Thoracic aorta (tissue), 2 donors: Measurements from ENCODE around the gene DOC2A. TPM values are rescaled to one million over a fixed set of nuclear protein-coding genes. Genes with fewer than 3 reads are reported as not detected.

Experiments
- ATAC-seq: fragments of 150-250 bp; one replicate; pipeline ENCODE4 v1.8.0; 2017; ENCODE audit warnings: low read depth; ENCODE audit not compliant: insufficient number of reproducible peaks, low FRiP score
- DNase-seq: peaks from one replicate; pipeline ENCODE4 v3.0.0-alpha.2; 2020; ENCODE audit warnings: low spot score
- H3K27ac ChIP-seq, 2 donors: fragments of 200-600 bp; sonication (generic); 1 replicate in 1 of 2; 2 replicates in 1 of 2; pipeline ENCODE4 v1.5.1; 2016; ENCODE audit warnings: mild to moderate bottlenecking in 2 of 2, moderate library complexity in 2 of 2
- H3K27me3 ChIP-seq: fragments of 200-600 bp; sonication (generic); replicated peaks from 2 replicates; pipeline ENCODE4 v1.6.0; 2016; ENCODE audit warnings: mild to moderate bottlenecking; ENCODE audit not compliant: insufficient read depth
- H3K36me3 ChIP-seq: fragments of 200-600 bp; sonication (generic); one replicate; pipeline ENCODE4 v1.5.1; 2016
- H3K4me1 ChIP-seq, 2 donors: fragments of 200-600 bp; sonication (generic); 1 replicate in 1 of 2; 2 replicates in 1 of 2; pipeline versions ENCODE4 v1.5.1 to v1.6.0; 2016; ENCODE audit warnings: low read depth in 2 of 2, mild to moderate bottlenecking in 1 of 2; ENCODE audit not compliant: control insufficient read depth in 1 of 2
- H3K4me3 ChIP-seq: fragments of 200-600 bp; sonication (generic); 2 replicates; pipeline ENCODE4 v1.5.1; 2016; ENCODE audit warnings: mild to moderate bottlenecking
- H3K9me3 ChIP-seq: fragments of 200-600 bp; sonication (generic); 2 replicates; pipeline ENCODE4 v1.5.1; 2016
- total RNA-seq, 2 donors: library from RNA; depleted of rRNA; stranded (reverse); fragments of >200 nt; gene quantifications; one replicate each; pipeline versions ENCODE4 v1.1.0 to v1.2.3, GENCODE V29; 2016
- TF ChIP-seq, protein P1 (sequence below): fragments of 200-600 bp; sonication (generic); IDR thresholded peaks from one replicate; pipeline ENCODE4 v1.5.1; 2019; ENCODE audit warnings: antibody characterized with exemption

DOC2A gene
- total RNA-seq, 2 donors from 2014 or later: 0.56 TPM; not detected in 1

DNA sequence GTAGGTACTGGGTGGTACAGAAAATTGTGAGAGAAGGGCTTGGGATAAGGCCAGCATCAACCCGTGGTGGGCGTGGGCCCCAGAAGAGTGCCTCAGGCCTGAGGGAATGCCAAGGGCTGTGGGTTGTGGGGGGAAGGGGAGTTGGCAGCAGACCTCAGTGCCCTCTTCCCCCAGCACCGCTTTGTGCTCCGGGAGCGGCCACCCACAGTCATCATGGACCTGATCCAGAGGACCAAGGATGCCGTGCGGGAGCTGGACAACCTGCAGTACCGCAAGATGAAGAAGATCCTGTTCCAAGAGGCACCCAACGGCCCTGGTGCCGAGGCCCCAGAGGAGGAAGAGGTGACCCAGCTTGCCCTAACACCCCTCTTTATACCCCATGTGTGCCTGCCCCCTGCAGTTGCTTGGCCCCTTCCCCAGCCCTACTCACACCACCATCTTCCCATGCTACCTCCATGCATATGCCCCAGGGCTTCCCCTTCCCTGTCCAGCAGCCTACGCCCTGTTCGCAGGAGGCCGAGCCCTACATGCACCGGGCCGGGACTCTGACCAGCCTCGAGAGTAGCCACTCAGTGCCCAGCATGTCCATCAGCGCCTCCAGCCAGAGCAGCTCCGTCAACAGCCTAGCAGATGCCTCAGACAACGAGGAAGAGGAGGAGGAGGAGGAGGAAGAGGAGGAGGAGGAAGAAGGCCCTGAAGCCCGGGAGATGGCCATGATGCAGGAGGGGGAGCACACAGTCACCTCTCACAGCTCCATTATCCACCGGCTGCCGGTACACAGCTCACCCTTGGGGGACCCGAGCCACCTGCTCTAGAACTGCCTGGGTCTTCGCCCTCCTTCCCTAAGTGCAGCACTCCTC, 28.0 kb downstream of the DOC2A start:
- Histone ChIP-seq H3K36me3 (peaks cover 92% of the 10 kb centered on the region), H3K4me3 (no peak overlapping the region), H3K27ac (no peak overlapping the region), H3K27me3 (no peaks in the 10 kb centered on the region), H3K4me1 (no peaks in the 10 kb centered on the region), H3K9me3 (no peaks in the 10 kb centered on the region)
- no peak for ATAC-seq
- TF ChIP-seq, protein P1, sequence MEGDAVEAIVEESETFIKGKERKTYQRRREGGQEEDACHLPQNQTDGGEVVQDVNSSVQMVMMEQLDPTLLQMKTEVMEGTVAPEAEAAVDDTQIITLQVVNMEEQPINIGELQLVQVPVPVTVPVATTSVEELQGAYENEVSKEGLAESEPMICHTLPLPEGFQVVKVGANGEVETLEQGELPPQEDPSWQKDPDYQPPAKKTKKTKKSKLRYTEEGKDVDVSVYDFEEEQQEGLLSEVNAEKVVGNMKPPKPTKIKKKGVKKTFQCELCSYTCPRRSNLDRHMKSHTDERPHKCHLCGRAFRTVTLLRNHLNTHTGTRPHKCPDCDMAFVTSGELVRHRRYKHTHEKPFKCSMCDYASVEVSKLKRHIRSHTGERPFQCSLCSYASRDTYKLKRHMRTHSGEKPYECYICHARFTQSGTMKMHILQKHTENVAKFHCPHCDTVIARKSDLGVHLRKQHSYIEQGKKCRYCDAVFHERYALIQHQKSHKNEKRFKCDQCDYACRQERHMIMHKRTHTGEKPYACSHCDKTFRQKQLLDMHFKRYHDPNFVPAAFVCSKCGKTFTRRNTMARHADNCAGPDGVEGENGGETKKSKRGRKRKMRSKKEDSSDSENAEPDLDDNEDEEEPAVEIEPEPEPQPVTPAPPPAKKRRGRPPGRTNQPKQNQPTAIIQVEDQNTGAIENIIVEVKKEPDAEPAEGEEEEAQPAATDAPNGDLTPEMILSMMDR: no peak
- no peak for DNase-seq

DNA sequence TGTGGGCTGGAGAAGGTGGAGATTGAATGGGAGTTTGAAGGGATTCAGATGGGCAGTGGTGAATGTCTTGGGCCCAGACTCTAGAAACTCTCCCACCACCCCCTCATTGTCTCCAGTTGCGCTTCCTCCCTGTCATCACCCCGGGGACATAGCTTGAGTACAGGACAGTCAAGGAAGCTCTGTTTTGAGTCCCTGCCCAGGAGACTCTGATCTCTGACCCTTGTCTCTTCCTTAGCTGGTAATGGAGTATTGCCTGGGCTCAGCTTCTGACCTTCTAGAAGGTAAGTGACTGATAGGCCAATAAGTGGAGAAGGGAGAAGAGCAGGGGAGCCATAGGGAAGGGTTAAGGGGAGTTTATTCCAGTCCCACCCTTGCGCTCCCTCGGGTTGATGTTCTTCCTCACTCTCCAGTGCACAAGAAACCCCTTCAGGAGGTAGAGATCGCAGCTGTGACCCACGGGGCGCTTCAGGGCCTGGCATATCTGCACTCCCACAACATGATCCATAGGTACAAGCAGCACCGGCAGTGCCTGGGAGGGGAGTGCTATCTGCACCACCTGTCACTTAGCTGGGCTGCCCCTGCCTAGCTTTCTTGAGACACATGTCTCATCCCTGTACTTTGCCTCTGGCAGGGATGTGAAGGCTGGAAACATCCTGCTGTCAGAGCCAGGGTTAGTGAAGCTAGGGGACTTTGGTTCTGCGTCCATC, 32.1 kb downstream of the DOC2A start:
- Histone ChIP-seq H3K27me3 (no peaks in the 10 kb centered on the region), H3K4me1 (peaks cover 20 to 36% of the 10 kb centered on the region in 2 donors), H3K27ac (no peak overlapping the region), H3K4me3 (no peak overlapping the region), H3K9me3 (no peaks in the 10 kb centered on the region), H3K36me3 (peaks cover 51% of the 10 kb centered on the region)
- TF ChIP-seq, protein P1: no peak
- DNase-seq (no peak), ATAC-seq (no peak)

DNA sequence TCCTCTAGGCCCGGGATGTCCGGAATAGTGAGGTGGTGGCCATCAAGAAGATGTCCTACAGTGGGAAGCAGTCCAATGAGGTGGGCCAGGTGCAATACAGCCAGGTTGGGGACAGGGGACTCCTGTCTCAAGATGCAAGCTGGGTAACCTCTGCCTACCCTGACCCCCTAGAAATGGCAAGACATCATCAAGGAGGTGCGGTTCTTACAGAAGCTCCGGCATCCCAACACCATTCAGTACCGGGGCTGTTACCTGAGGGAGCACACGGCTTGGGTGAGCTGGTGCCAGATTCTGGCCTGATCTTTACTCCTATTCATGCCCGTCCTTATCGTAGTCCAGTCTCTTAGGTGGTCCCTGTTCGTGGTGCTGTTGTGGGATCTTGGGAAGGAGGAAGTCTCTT, 32.7 kb downstream of the DOC2A start:
- Histone ChIP-seq H3K36me3 (peaks cover 45% of the 10 kb centered on the region), H3K27ac (no peak overlapping the region)
- no peak for ATAC-seq

DNA sequence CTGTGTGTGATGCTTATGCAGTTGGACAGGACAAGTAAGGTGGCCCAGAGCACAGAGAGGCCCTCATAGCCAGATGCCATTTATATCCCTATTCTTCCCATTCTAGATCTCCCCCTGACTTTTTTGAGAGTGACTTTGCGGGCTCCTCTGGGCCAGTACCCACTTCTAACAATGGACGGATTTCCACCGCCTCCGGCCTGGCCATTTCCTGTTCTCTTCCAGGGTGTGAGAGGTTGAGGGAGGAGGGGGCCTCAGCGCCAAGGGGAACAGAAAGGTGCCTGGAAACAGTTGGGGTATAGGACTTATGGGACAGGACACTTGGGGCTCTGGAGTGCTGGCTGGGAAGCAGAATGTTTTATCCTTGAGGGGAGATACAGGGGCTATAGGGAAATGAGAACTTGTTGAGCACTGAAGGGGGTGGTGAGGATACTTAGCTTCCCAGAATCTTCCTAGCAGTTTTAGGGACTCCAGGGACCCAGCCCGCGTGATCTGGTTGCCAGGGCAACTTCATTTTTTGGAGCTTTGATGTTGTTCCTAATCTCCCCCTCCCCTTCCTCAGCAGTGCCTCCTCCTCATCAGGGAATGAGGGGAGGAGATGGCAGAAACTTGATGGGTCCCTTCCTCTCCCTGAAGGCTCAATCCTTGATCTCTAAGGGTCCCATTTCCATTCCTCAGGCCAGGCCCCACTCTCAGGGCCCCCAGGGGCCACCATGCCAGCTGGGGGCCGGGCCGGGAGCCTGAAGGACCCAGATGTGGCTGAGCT, 33.6 kb downstream of the DOC2A start:
- H3K4me1 ChIP-seq: peaks cover 20 to 39% of the 10 kb centered on the region in 2 donors
- DNase-seq: no peak
- no peak overlapping the region for H3K27ac ChIP-seq

More for the DNA sequence above, 32.7 kb downstream of the DOC2A start:
- H3K4me3 ChIP-seq: no peak overlapping the region
- DNase-seq: no peak
- H3K9me3 ChIP-seq: no peaks in the 10 kb centered on the region
- TF ChIP-seq, protein P1: no peak
- H3K4me1 ChIP-seq: peaks cover 20 to 38% of the 10 kb centered on the region in 2 donors
- H3K27me3 ChIP-seq: no peaks in the 10 kb centered on the region

More for the DNA sequence above, 33.6 kb downstream of the DOC2A start:
- H3K36me3 ChIP-seq: peaks cover 36% of the 10 kb centered on the region
- H3K4me3 ChIP-seq: peak overlapping the region; percentile 98
- no peaks in the 10 kb centered on the region for H3K9me3 ChIP-seq
- H3K27me3 ChIP-seq: no peaks in the 10 kb centered on the region
- ATAC-seq: no peak
- TF ChIP-seq, protein P1: no peak
